Activated CD4-positive, alpha-beta T cell treated with anti-CD3 and anti-CD28 coated beads, Interleukin-2, Interleukin-4, amounts not matched to agents 100 ng/mL and 50 ng/mL, durations not matched to agents 16 hours and 8 hours (primary cell): ENCODE data around the gene PCDHAC2.

Source experiments
- DNase-seq: peaks from one replicate; pipeline ENCODE4 v3.0.0-alpha.2; 2020; ENCODE audit warnings: low spot score

The PCDHAC2 gene

GRCh38 chr5:140986117-140986521 lies 19.8 kb downstream of the PCDHAC2 start:
- DNase-seq: no peak

- no peak for DNase-seq
Measured at GRCh38 chr5:140988100-140988499, 21.8 kb downstream of the PCDHAC2 start.

- no peak for DNase-seq
Measured at GRCh38 chr5:140988608-140989007, 22.3 kb downstream of the PCDHAC2 start.

- no peak for DNase-seq
Measured at GRCh38 chr5:140989254-140990020, 23.2 kb downstream of the PCDHAC2 start.

GRCh38 chr5:140992828-140993227 lies 26.6 kb downstream of the PCDHAC2 start:
- no peak for DNase-seq

- no peak for DNase-seq
Measured at GRCh38 chr5:140996060-140996459, 29.8 kb downstream of the PCDHAC2 start.

GRCh38 chr5:140998921-140999410 lies 32.7 kb downstream of the PCDHAC2 start:
- no peak for DNase-seq

- DNase-seq: no peak
Measured at GRCh38 chr5:141001446-141001843, 35.2 kb downstream of the PCDHAC2 start.

GRCh38 chr5:141001844-141002604 lies 35.7 kb downstream of the PCDHAC2 start:
- no peak for DNase-seq

- DNase-seq: no peak
Measured at GRCh38 chr5:141002605-141002965, 36.3 kb downstream of the PCDHAC2 start.

GRCh38 chr5:141003031-141003430 lies 36.8 kb downstream of the PCDHAC2 start:
- DNase-seq: no peak

GRCh38 chr5:141003791-141004611 lies 37.7 kb downstream of the PCDHAC2 start:
- DNase-seq: no peak

- DNase-seq: no peak
Measured at GRCh38 chr5:141007791-141008190, 41.5 kb downstream of the PCDHAC2 start.

GRCh38 chr5:141010047-141010793 lies 43.9 kb downstream of the PCDHAC2 start:
- no peak for DNase-seq

GRCh38 chr5:141017943-141018342 lies 51.7 kb downstream of the PCDHAC2 start:
- DNase-seq: no peak
